Left ventricle myocardium superior (tissue), 1 donor: ENCODE results near the gene AHCY. TPM values are rescaled to one million over a fixed set of nuclear protein-coding genes. Genes with fewer than 3 reads are reported as not detected.
A peak's percentile ranks its signal among the peaks of the same experiment; 100 is the strongest.
"Not testable (repeated sequence)": the region's sequence is repeated elsewhere in the genome, so short reads cannot be mapped to it uniquely, and the experiment has no call there.

Source experiments
- ATAC-seq: fragments of 200-7000 bp; cut with Tn5 transposase; one replicate; pipeline ENCODE4 v1.9.1; 2020; ENCODE audit warnings: mild to moderate bottlenecking, moderate library complexity
- DNase-seq: peaks from one replicate; pipeline ENCODE4 v3.0.0-alpha.2; 2020
- intact Hi-C: fragments of 100-400 bp; cut with micrococcal nuclease; formaldehyde crosslinking; loops from one replicate; pipeline ENCODE4 v1.11.0; 2022
- total RNA-seq: library from RNA; stranded (reverse); fragmentation: NEBNext Ultra II Directional; extraction: Animal tissue kit (Norgen Biotek cat#: 25700); gene quantifications from one replicate; pipeline ENCODE4 v1.2.1, GENCODE V29; 2021
- donor health status: DM: no; HTN: yes; CAD: no; lungs with severe emphysema.

Gene AHCY
- total RNA-seq, 1 donor from 2014 or later = 60.2 TPM

DNA sequence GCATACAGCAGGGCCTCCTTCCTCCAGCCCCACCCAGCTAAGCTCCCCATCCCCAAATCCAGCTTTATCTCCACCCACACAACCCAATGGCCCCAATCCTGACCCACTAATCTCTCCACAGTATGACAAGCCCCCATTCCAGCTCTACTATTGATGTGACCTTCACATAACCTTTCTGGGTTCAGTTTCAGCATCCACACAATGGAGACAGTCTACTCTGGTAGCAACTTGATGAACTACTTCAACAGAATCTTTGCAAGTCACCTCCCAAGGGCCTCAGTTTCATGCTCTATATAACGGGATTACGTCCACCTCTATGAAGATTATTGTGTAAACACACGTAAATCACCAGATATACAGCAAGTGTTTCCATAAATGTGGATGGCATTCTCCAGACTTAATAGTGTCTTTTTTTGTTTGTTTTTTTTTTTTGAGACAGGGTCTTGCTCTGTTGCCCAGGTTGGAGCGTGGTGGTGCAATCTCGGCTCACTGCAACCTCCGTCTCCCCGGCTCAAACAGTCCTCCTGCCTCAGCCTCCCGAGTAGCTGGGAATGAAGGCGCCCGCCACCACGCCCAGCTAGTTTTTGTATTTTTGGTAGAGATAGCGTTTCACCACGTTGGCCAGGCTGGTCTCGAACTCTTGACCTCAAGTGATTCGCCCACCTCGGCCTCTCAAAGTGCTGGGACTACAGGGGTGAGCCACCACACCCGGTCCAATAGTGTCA, 1.4 kb downstream of the AHCY start:
- ATAC-seq = no peak
- DNase-seq = no peak
- intact Hi-C loops = no loop called here

DNA sequence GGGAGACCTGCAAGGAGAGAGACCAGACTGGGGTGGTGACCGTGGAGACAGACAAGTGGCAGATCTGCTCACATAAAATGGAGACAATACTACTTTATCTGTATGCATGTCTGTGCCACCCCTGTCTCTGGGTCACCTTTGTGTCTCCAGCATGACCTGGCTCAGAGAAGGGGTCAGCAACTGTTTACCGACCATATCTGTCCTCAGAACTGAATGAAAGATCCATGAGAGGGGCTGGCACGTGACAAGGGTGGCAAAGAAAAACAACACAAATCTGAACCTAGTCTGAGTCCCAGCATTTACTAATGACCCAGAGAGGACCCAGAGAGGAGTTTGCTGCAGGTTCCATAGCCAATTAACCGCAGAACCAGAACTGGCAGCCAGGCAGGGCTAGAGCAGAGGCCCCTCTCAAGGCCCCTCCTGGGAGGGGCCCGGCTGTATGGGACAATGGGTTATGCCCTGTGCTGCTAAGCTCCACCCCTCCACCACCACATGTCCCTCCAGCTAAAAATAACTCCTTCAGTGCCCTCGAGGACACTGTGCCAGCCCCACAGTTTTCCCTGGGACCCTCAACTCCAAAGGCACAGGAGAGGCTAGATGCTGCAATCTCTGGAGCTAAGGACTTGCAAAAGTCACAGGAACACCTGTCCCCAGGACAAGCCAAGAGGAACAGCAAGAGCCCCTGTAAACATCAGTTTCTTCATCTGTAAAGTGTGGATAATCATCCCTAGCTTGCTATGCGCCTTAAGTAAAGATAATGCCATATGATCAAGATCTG, 2.2 kb downstream of the AHCY start:
- DNase-seq (peak; percentile 43), ATAC-seq (peak; percentile 33)
- intact Hi-C loops = no loop called here

DNA sequence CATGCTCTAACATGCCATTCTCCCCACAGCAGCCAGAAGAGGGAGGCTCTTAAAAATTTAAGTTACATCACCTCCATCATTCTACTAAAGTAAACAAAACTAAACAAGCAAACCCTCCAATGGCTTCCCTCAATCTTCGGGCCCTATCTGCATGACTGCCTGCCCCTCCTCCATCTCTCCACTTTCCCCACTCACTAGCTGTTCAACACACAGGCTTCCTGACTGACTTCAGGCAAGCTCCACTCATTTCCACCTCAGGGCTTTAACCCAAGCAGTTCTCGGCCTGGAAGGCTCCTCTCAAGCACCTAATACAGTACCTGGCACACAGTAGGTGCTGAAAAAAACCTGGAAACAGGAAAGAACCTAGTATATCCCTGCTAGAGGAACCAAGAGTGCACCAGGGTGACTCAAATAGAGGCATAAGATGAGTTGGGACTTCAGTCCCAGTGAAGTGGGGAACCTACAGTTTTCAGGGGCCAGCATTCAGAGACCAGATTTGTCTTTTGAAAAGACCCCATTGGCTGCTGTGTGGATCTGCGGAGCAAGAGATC, 2.8 kb downstream of the AHCY start:
- intact Hi-C loops = no loop called here
- no peak for DNase-seq
- no peak for ATAC-seq

DNA sequence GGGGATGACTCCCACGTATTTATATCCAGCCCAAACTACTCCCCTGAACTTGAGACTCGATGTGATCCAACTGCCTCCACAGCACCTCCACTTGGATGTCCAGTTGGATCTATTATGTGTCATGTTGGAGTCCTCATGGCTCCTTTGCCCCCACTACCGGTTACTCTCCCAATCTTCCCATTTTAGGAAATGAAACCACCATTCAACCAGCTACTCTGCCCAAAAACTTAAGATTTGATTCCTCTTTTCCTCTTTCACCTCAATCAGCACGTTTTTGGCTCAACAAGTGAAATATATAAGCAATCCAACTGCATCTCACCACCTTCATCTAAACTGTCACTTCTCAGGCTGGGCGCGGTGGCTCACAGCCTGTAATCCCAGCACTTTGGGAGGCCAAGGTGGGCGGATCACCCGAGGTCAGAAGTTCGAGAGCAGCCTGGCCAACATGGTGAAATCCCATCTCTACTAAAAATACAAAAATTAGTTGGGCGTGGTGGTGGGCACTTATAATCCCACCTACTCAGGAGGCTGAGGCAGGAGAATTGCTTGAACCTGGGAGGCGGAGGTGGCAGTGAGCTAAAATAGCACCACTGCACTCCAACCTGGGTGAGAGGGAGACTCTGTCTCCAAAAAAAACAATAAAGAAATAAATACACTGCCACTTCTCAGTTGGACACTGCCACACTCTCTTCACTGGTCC, 3.4 kb downstream of the AHCY start:
- no peak for ATAC-seq
- no peak for DNase-seq
- intact Hi-C loops = no loop called here

DNA sequence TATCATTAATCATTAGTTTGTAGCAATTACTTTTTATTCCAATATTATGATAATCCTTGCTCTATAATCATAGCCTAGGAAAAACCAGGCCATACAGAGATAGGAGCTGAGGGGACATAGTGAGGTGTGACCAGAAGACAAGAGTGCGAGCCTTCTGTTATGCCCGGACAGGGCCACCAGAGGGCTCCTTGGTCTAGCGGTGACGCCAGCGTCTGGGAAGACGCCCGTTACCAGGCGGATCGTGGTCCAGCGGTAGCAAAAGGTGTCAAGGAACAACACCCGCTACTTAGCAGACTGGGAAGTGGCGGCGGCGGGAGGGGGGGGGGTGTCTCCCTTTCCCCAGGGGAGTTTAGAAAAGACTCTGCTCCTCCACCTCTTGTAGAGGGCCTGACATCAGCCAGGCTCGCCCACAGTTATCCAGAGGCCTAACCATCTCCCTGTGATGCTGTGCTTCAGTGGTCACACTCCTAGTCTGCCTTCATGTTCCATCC, 4.8 kb downstream of the AHCY start:
- intact Hi-C loops, DNase-seq, ATAC-seq: not testable (repeated sequence)

DNA sequence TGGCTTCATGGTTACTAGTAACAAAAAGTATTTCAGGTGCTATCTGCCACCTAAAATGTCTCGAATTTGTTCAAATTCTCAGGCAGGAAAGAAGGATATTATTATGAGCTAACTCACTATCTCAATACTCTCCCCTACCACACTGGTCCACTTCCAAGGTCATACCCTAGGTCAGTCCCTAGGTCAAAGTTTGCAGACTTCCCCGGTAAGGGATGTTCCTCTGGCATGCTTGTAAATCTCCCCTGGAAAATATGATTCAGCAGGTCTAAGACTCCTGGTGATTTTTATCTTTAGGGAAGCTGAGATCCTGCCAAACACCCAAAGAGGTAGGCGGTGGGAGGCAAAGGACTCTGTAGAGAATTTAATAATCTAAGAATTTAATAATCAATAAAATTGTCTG, 6.7 kb downstream of the AHCY start:
- DNase-seq = no peak
- intact Hi-C loops = no loop called here
- no peak for ATAC-seq

DNA sequence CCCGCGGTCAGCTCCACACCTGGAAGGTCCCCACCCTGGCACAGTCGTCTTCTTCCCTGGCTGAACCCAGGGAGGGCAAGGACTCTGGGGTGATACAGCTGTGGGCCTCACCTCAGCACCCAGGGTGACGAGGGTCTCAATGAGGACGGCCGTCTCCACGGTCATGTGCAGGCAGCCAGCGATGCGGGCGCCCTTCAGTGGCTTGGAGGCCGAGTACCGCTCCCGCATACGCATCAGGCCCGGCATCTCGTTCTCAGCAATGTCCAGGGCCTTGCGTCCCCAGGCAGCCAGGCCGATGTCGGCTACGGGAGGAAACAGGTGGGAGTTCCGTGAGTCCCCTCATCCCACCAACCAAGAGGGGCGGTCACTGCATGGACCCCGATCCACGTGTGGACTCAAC, 7.9 kb downstream of the AHCY start:
- DNase-seq (no peak), ATAC-seq (no peak)
- intact Hi-C loops = no loop called here

DNA sequence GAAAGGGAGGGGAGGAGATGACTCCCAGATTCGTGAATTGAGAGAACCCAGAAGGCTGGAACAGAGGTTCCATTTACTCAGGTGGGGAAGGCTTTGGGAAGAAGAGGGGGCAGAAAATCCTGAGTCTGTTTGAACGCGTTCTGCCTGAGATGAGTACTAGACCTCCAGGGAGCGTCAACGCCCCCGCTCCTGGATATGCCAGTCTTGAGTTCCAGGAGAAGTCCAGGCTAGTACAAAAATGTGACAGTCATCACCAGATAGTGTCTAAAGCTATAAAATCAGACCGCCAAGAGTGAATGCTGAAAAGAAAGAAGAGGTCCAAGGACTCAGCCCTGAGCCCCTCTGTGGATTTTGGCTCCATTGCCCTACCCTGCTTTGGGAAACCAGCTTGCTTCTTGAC, 8.6 kb downstream of the AHCY start:
- intact Hi-C loops = no loop called here
- ATAC-seq = no peak
- DNase-seq = no peak

DNA sequence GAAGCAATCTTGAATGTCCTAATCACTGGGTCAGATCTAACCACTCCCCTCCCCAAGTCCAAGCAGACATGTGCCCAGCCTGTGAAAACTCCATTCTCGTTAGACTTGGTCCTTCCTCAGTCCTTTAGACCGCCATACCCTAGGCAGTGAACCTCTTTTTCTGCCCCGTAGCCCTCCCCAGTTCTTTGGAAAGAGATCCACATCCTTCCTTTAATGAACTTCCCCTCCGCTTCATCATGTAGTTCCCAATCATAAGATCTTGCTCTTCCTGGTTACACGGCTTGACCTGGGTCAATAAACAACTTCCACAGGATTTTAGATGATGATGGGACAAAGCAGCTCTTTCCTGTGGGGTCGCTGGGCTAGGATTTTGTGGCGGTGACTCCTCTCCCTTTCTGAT, 9.6 kb downstream of the AHCY start:
- no peak for ATAC-seq
- intact Hi-C loops = no loop called here
- no peak for DNase-seq

DNA sequence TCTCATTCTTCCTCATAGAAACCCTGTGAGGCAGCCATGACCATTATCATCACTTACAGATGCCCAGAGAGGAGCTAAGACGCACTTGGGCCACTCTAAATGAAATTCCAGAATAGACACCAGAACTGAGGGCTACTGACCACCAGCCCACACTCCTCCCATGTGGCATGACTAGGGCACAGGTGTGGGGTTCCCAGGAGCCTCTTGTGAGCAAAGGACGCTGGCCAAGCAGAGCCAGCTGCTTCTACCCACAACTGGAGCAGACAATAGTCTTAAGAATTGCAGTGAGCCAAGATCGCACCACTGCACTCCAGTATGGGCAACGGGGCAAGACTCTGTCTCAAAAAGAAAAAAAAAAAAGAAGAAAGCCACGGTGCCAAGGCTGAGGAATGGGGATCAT, 10.0 kb downstream of the AHCY start:
- intact Hi-C loops = no loop called here
- no peak for ATAC-seq
- no peak for DNase-seq

DNA sequence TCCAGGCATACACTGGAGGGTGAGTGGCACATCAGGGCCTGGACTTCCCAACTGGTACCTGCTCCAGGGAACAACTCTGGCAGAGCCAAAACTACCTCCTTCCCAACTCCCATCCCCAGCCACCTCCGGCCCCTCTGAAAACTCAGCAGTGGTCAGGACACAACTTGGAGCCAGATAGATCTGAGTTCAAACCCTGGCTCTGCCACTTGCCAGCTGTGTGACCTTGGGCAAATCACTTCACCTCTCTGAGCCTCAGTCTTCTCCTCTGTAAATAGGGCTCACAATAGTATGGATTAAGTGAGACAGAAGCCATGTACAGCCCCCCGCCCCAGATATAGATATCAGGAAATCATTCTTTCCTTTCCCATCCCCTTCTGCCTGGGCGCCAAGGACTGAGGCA, 10.7 kb downstream of the AHCY start:
- ATAC-seq = no peak
- DNase-seq = no peak
- intact Hi-C loops = no loop called here

DNA sequence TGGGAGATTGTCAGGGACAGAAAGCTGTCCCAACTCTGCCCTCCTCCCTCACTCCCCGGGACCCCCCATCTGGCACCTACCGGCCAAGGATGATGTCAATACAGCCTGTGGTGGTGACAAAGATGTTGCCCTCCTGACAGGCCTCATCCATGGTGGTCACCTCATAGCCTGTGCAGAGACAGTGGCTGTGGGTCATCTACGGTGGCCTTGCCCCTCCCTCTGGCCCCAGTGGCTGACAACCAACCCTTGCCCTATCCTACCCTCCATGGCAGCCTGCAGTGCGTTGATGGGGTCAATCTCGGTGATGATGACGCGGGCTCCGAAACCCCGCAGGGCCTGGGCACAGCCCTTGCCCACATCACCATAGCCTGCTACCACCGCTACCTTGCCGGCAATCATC, 12.7 kb downstream of the AHCY start:
- ATAC-seq = no peak
- intact Hi-C loops = no loop called here

DNA sequence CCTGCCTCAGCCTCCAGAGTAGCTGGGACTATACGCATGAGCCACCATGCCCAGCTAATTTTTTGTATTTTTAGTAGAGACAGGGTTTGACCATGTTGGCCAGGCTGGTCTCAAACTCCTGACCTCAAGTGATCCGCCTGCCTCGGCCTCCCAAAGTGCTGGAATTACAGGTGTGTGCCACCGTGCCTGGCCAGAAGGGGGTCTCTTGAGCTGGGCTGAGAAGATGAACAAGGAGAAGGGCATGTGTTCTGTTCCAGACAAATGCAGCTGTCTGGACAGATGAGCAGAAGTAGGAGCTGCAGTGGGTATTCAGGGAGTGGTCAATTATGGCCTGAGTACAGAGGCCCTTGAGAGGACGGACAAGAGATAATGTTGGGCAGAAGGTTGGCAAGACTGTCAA, 15.7 kb downstream of the AHCY start:
- DNase-seq, ATAC-seq, intact Hi-C loops: not testable (repeated sequence)

More for the DNA sequence above, 12.7 kb downstream of the AHCY start:
- DNase-seq = no peak

DNA sequence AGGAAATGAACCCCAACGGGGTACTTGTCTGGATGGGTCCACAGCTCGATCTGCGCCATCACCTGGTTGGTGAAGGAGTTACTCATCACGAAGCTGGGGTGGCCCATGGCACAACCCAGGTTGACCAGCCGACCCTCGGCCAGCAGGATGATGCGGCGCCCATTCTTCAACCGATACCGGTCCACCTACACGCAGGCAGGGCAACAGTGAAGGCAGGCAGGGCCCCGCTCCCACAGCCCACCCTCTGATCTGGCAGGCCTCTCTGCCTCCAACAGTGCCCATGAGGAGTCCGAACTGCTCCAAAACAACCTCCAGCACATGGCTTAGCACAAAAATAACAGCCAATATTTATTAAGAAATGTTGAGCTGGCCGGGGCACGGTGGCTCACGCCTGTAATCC, 17.7 kb downstream of the AHCY start:
- DNase-seq (no peak), ATAC-seq (no peak)
- intact Hi-C loops = no loop called here

DNA sequence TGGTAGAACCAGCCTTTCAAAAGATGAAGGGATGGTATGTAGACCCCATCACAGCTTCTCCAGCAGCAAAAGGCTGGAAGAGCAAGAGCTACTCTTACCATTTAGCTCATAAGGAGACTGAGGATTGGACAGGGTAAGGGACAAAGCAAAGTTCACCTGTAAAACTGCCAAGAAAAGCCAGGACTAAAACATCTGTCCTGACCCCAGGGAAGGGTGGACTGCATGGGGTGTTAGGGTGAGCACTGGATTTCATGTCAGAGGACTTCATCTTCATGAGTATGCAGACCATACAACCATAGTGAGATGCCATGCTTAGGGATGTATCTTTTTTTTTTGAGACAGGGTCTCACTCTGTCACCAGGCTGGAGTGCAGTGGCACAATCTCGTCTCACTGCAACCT, 19.3 kb downstream of the AHCY start:
- ATAC-seq (no peak), DNase-seq (no peak)
- intact Hi-C loops = no loop called here

DNA sequence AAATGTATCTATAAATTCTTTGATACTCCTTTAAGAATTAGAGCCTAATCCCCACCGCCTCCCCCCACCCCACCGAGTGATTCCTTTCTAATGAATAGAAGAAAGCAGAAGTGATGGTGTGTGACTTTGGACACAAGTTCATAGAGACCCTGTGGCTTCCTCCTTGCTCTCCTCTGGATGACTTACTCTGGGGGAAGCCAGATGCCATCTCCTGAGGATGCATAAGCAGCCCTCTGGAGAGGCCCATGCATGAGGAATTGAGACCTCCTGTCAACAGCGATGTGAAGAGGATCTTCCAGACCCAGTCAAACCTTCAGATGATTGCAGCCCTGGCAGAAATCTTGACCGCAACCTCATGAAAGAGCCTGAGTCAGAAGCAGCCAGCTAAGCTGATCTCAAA, 21.1 kb downstream of the AHCY start:
- no peak for DNase-seq
- ATAC-seq = no peak
- intact Hi-C loops = no loop called here

DNA sequence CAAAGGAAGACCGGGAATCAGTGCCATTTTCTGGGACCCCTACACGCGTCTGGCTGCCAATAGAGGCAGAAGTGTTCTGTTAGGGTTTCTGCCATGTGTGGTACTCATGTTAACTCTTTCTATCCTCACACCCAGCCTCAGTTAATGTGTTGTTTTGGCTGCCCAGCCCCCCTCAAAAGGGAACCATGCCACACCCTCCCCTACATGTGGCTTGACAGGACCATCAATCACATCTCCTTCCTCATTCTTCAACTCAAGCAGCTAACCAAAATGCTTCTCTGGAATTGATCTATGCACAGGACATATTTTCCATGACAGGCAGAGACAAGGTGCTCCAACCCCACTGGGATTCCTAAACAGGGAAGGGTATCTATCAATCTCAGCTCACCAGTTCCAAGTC, 22.0 kb downstream of the AHCY start:
- intact Hi-C loops = no loop called here
- DNase-seq (no peak), ATAC-seq (no peak)

DNA sequence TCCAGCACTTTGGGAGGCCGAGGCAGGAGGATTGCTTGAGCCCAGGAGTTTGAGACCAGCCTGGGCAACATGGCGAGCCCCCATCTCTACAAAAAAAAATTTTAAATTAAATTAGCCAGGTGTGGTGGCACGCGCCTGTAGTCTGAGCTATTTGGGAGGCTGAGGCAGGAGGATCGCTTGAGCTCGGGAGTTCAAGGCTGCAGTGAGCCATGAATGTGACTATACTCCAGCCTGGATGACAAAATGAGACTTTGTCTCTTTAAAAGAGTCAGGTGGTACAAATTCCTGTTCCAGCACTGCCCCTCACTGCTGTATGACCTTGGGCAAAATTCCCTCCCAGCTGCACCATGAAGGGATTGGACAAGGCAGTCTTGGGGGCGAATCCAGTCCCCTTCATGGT, 28.5 kb downstream of the AHCY start:
- no peak for ATAC-seq
- DNase-seq = no peak
- intact Hi-C loops = no loop called here

DNA sequence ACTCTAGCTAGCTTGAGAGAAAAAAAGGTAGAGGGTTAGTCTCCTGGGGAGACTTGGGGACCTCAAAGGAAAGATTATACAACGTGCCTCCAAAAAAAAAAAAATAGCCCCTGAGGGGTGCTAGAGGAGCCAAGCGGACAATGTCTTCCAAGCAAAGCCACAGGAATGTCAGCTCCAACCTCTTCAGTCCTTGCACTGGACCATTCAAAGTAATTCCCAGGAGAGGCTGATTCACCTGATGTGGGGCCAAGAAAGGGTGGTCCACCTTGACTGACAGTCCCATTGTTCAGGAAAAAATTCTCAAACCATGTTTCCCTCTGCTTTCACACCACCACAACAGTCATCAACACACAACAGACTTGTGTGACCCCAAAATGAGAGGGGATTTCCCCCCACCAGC, 31.2 kb downstream of the AHCY start:
- no peak for DNase-seq
- intact Hi-C loops = no loop called here
- ATAC-seq = no peak
